ENCODE results near the gene HSPG2. TPM values are rescaled to one million over a fixed set of nuclear protein-coding genes. Genes with fewer than 3 reads are reported as not detected.

The HSPG2 gene
- total and polyA plus RNA-seq, 2 of the 13 experiments (the other 11 are each of a cell fraction or from before 2014, with no cell fraction given): 9.1 to 13.1 TPM

DNA sequence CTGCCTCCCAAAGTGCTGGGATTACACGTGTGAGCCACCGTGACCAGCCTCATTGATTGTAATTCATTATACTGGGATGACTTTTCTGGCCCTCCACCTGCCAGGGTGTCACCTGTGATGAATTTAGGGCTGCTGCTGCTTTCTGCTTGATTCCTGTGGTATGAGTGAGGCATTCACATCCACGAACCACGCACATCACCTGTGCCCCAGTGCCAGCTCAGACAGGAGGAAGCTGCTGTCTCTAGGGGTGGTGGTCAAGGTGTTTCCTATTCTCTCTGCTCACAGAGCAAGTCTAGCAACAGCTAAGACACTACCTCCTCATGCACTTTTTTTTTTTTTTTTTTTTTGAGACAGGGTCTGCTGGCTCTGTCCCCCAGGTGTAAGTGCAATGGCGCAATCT, 137.4 kb downstream of the HSPG2 start:
- H3K9ac ChIP-seq (ENCODE audit: insufficient read depth, low read depth, low read length): no peak overlapping the region
- H2AFZ ChIP-seq (ENCODE audit: low read length): no peak overlapping the region
- H3K4me1 ChIP-seq (ENCODE audit: insufficient read depth, low read length): no peaks in the 10 kb centered on the region
- 38% methylated on average over 5 of the region's 5 CpGs for WGBS (ENCODE audit: low lambda C conversion rate)
- no peaks in the 10 kb centered on the region for H4K20me1 ChIP-seq (ENCODE audit: insufficient read depth, low read length)
- H3K27ac ChIP-seq (ENCODE audit: extremely low read length, insufficient read depth, low read length): no peak overlapping the region
- H3K9me3 ChIP-seq (ENCODE audit: low read length): peaks cover 5% of the 10 kb centered on the region; the same call in 1 of the 2 replicates
- ATAC-seq (no peak), DNase-seq (ENCODE audit: low spot score) (no peak), FAIRE-seq (no peak)
- H3K27me3 ChIP-seq (ENCODE audit: control insufficient read depth in 1 of 2, insufficient read depth in 2 of 2, low read length in 2 of 2): no peaks in the 10 kb centered on the region; a peak in 1 of 5 replicates
- no peaks in the 10 kb centered on the region for H3K36me3 ChIP-seq (replicated peaks in 1 of 2; ENCODE audit: control insufficient read depth in 1 of 2, insufficient read depth in 2 of 2, low read length in 2 of 2)
- POLR2A ChIA-PET: no interaction called here
- no peak overlapping the region for H3K4me2 ChIP-seq (ENCODE audit: low read depth, low read length)
- CTCF ChIA-PET (ENCODE audit: low intra/inter-chr PET ratio, low total read pairs): no interaction called here
- no peak overlapping the region for H3K4me3 ChIP-seq (replicated peaks in 1 of 3; ENCODE audit: insufficient read depth in 1 of 3, low read depth in 2 of 3, low read length in 3 of 3)
- intact Hi-C loops (cut with micrococcal nuclease; ENCODE audit: unreplicated experiment) (no loop called here), in situ Hi-C loops (cut with HindIII; ENCODE audit: extremely low pct_ligation_motif_present, low pct_unique_long_range_greater_than_20kb) (no loop called here)
- no peaks in the 10 kb centered on the region for H3K79me2 ChIP-seq (ENCODE audit: insufficient read depth, low read length)
- no peak for TF ChIP-seq ZFP90 (CRISPR knock-in tag; IDR thresholded peaks at IDR 0.05; ENCODE audit: borderline replicate concordance)
- no peak for TF ChIP-seq JUNB (CRISPR knock-in tag; IDR thresholded peaks at IDR 0.05; ENCODE audit: borderline replicate concordance)
- no peak for TF ChIP-seq ZNF652 (CRISPR knock-in tag; IDR thresholded peaks at IDR 0.05; ENCODE audit: borderline replicate concordance, low read depth)
- no peak for TF ChIP-seq SIN3A (IDR thresholded peaks at IDR 0.05; ENCODE audit: borderline replicate concordance, low read depth, low read length)
- no peak for TF ChIP-seq ZNF83 (CRISPR knock-in tag; IDR thresholded peaks at IDR 0.05; ENCODE audit: borderline replicate concordance)
- no peak for TF ChIP-seq ZNF460 (CRISPR knock-in tag; IDR thresholded peaks at IDR 0.05; ENCODE audit: borderline replicate concordance)
- TF ChIP-seq ZNF563 (CRISPR knock-in tag; IDR thresholded peaks at IDR 0.05): no peak
- TF ChIP-seq ZSCAN12 (CRISPR knock-in tag; IDR thresholded peaks at IDR 0.05): no peak
- no peak for TF ChIP-seq CSRNP2 (CRISPR knock-in tag; conservative IDR thresholded peaks at IDR 0.05; ENCODE audit: low read depth)
- no peak for TF ChIP-seq GTF3A (CRISPR knock-in tag; conservative IDR thresholded peaks at IDR 0.05)
- no peak for TF ChIP-seq SMAD9 (CRISPR knock-in tag; IDR thresholded peaks at IDR 0.05)
- no peak for TF ChIP-seq MED8 (CRISPR knock-in tag; IDR thresholded peaks at IDR 0.05; ENCODE audit: insufficient replicate concordance)
- no peak for TF ChIP-seq ZNF350 (CRISPR knock-in tag; IDR thresholded peaks at IDR 0.05; ENCODE audit: borderline replicate concordance, low read depth)
- no peak for TF ChIP-seq ZNF207 (IDR thresholded peaks at IDR 0.05; ENCODE audit: borderline replicate concordance)
- TF ChIP-seq IKZF5 (CRISPR knock-in tag; IDR thresholded peaks at IDR 0.05): no peak
- no peak for TF ChIP-seq NCOR1 (IDR thresholded peaks at IDR 0.05; ENCODE audit: borderline replicate concordance, low read length)
- no peak for TF ChIP-seq SIX4 (CRISPR knock-in tag; IDR thresholded peaks at IDR 0.05)
- TF ChIP-seq ZNF260 (CRISPR knock-in tag; IDR thresholded peaks at IDR 0.05; ENCODE audit: borderline replicate concordance, low read depth): no peak
- TF ChIP-seq, protein P1, sequence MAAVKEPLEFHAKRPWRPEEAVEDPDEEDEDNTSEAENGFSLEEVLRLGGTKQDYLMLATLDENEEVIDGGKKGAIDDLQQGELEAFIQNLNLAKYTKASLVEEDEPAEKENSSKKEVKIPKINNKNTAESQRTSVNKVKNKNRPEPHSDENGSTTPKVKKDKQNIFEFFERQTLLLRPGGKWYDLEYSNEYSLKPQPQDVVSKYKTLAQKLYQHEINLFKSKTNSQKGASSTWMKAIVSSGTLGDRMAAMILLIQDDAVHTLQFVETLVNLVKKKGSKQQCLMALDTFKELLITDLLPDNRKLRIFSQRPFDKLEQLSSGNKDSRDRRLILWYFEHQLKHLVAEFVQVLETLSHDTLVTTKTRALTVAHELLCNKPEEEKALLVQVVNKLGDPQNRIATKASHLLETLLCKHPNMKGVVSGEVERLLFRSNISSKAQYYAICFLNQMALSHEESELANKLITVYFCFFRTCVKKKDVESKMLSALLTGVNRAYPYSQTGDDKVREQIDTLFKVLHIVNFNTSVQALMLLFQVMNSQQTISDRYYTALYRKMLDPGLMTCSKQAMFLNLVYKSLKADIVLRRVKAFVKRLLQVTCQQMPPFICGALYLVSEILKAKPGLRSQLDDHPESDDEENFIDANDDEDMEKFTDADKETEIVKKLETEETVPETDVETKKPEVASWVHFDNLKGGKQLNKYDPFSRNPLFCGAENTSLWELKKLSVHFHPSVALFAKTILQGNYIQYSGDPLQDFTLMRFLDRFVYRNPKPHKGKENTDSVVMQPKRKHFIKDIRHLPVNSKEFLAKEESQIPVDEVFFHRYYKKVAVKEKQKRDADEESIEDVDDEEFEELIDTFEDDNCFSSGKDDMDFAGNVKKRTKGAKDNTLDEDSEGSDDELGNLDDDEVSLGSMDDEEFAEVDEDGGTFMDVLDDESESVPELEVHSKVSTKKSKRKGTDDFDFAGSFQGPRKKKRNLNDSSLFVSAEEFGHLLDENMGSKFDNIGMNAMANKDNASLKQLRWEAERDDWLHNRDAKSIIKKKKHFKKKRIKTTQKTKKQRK (IDR thresholded peaks at IDR 0.05; ENCODE audit: low read length): no peak
- no TSS peak for BruUV-seq (replicated peaks)
